HepG2 (cell line): ENCODE measurements around the gene GRHL3. TPM values are rescaled to one million over a fixed set of nuclear protein-coding genes. Genes with fewer than 3 reads are reported as not detected.

Experiments used
- ATAC-seq: fragments of 200-7000 bp; cut with Tn5 transposase; 3 replicates; pipeline ENCODE4 v1.9.1; 2020; ENCODE audit warnings: mild to moderate bottlenecking, moderate library complexity
- BruUV-seq: library from RNA; stranded (reverse); fragments of 400-500 nt; replicated peaks from 2 replicates; lab custom pipeline; 2021; lab: Mats Ljungman, UMichigan
- CTCF ChIA-PET: fragments of 300-600 bp; formaldehyde crosslinking; extraction: SDS; loops from one replicate; lab custom pipeline; 2021; ENCODE audit warnings: low total read pairs, inconsistent platforms, low intra/inter-chr PET ratio; lab: Yijun Ruan, JAX
- POLR2A ChIA-PET: fragments of 350-600 bp; sonication (Branson Sonifier 250); formaldehyde crosslinking; loops from one replicate; lab custom pipeline; 2020; ENCODE audit warnings: antibody characterized with exemption, inconsistent platforms; lab: Yijun Ruan, JAX
- DNase-seq: peaks from one replicate; pipeline ENCODE4 v3.0.0-alpha.2; 2015; ENCODE audit warnings: low spot score
- FAIRE-seq: peaks from 3 replicates; lab custom pipeline; 2011; peaks lifted over from hg19 to GRCh38; lab: Jason Lieb, UNC
- H2AFZ ChIP-seq: one replicate; pipeline ENCODE4 v1.6.1; 2011; ENCODE audit warnings: low read length, inconsistent platforms
- H3K27ac ChIP-seq: fragments of 300-600 bp; 3 replicates; pipeline ENCODE4 v1.8.0; 2011; ENCODE audit warnings: mixed run types, mild to moderate bottlenecking, mixed read lengths, low read length, inconsistent platforms; ENCODE audit not compliant: insufficient read depth; ENCODE audit errors: extremely low read length
- H3K27me3 ChIP-seq, 2 experiments: fragments of 200-600 bp in 1 of 2; 2 replicates in 1 of 2; 3 replicates in 1 of 2; pipeline versions ENCODE4 v1.6.0 to v1.8.0; 2011; ENCODE audit warnings: low read length in 2 of 2, mild to moderate bottlenecking in 2 of 2, moderate library complexity in 2 of 2, inconsistent platforms in 1 of 2; ENCODE audit not compliant: insufficient read depth in 2 of 2, control insufficient read depth in 1 of 2
- H3K36me3 ChIP-seq, 2 experiments: fragments of 200-600 bp in 1 of 2; replicated peaks in 1 of 2; 2 replicates in 1 of 2; 3 replicates in 1 of 2; pipeline versions ENCODE4 v1.5.1 to v1.8.0; 2011; ENCODE audit warnings: low read length in 2 of 2, inconsistent platforms in 1 of 2; ENCODE audit not compliant: insufficient read depth in 2 of 2, control insufficient read depth in 1 of 2
- H3K4me1 ChIP-seq: 2 replicates; pipeline ENCODE4 v1.5.1; 2012; ENCODE audit warnings: low read length, inconsistent platforms; ENCODE audit not compliant: insufficient read depth
- H3K4me2 ChIP-seq: 2 replicates; pipeline ENCODE4 v1.6.0; 2011; ENCODE audit warnings: low read depth, low read length, inconsistent platforms
- H3K4me3 ChIP-seq, 3 experiments: fragments of 200-600 bp in 1 of 3; sonication (generic), shearing (Covaris generic) in 1 of 3; replicated peaks in 1 of 3; 2 replicates each; pipeline ENCODE4 v1.5.1; 2011 to 2016; ENCODE audit warnings: low read length in 3 of 3, inconsistent platforms in 2 of 3, low read depth in 2 of 3, mild to moderate bottlenecking in 2 of 3, control low read depth in 1 of 3, mixed read lengths in 1 of 3; ENCODE audit not compliant: insufficient read depth in 1 of 3
- H3K79me2 ChIP-seq: one replicate; pipeline ENCODE4 v1.6.1; 2011; ENCODE audit warnings: low read length, inconsistent platforms; ENCODE audit not compliant: insufficient read depth
- H3K9ac ChIP-seq: 2 replicates; pipeline ENCODE4 v1.6.0; 2011; ENCODE audit warnings: mild to moderate bottlenecking, low read depth, low read length, inconsistent platforms; ENCODE audit not compliant: insufficient read depth
- H3K9me3 ChIP-seq: 2 replicates; pipeline ENCODE4 v1.5.1; 2012; ENCODE audit warnings: mild to moderate bottlenecking, low read length
- H4K20me1 ChIP-seq: 2 replicates; pipeline ENCODE4 v1.6.0; 2011; ENCODE audit warnings: inconsistent platforms, mild to moderate bottlenecking, low read length, moderate library complexity; ENCODE audit not compliant: insufficient read depth
- HNF1A ChIP-seq, 2 experiments: sonication (generic) in 1 of 2; formaldehyde crosslinking in 1 of 2; IDR thresholded peaks; 2 replicates each; pipeline versions ENCODE4 v1.4.0 to v1.6.1; 2016 to 2020; ENCODE audit warnings: borderline replicate concordance in 1 of 2, low read depth in 1 of 2, mild to moderate bottlenecking in 1 of 2, missing genetic modification reagents in 1 of 2
- HOMEZ ChIP-seq: IDR thresholded peaks from 2 replicates; pipeline ENCODE4 v1.6.1; 2016; ENCODE audit warnings: low read depth
- NBN ChIP-seq: fragments of 450-650 bp; conservative IDR thresholded peaks from 2 replicates; pipeline ENCODE4 v1.6.1; 2017
- TCF7 ChIP-seq: sonication (generic); IDR thresholded peaks from 2 replicates; pipeline ENCODE4 v1.6.1; 2016; ENCODE audit warnings: antibody characterized with exemption, low read depth
- ZBTB20 ChIP-seq: sonication (generic); formaldehyde crosslinking; IDR thresholded peaks from 2 replicates; pipeline ENCODE4 v1.8.1; 2023; ENCODE audit warnings: missing genetic modification reagents, low read depth, mild to moderate bottlenecking, borderline replicate concordance
- ZGPAT ChIP-seq: IDR thresholded peaks from 2 replicates; pipeline ENCODE4 v1.6.1; 2016; ENCODE audit warnings: mild to moderate bottlenecking
- in situ Hi-C: cut with HindIII; loops from 2 replicates; pipeline ENCODE4 v1.10.0; 2017; ENCODE audit warnings: low pct_unique_long_range_greater_than_20kb; ENCODE audit not compliant: extremely low pct_ligation_motif_present
- intact Hi-C: fragments of 100-400 bp; cut with micrococcal nuclease; formaldehyde crosslinking; loops from one replicate; pipeline ENCODE4 v1.10.0; 2022; ENCODE audit not compliant: unreplicated experiment
- polyA plus RNA-seq, 8 experiments: library from polyadenylated mRNA; depleted of rRNA in 3 of 8; stranded (reverse) in 7 of 8; unstranded in 1 of 8; fragments of >200 nt; fragmentation: Illumina TruSeq in 4 of 8; extraction: Trizol in 4 of 8; gene quantifications; 2 replicates each; pipeline versions ENCODE4 v1.2.1 to v1.2.3, GENCODE V29; 2011 to 2016; ENCODE audit warnings: low read depth in 4 of 8, missing spikeins in 1 of 8, mixed read lengths in 1 of 8; ENCODE audit not compliant: insufficient read depth in 1 of 8
- total RNA-seq, 5 experiments: library from RNA; depleted of rRNA; stranded (reverse); fragments of >200 nt; fragmentation: Illumina TruSeq; extraction: Trizol; gene quantifications; 2 replicates each; pipeline ENCODE4 v1.2.3, GENCODE V29; 2016; ENCODE audit warnings: low read depth in 1 of 5

Gene GRHL3
- total and polyA plus RNA-seq, 2 of the 13 experiments (the other 11 are each of a cell fraction or from before 2014, with no cell fraction given): not detected

GRCh38 chr1:24325587-24326449 is 6.7 kb downstream of the GRHL3 start (continued):
- TF ChIP-seq ZGPAT (CRISPR knock-in tag) (no peak), HNF1A (IDR thresholded peaks at IDR 0.05; ENCODE audit: low read depth) (no peak), HNF1A (CRISPR knock-in tag; IDR thresholded peaks at IDR 0.05; ENCODE audit: borderline replicate concordance) (no peak), TCF7 (peak; percentile 59; the same call in 1 of the 2 replicates), ZBTB20 (CRISPR knock-in tag) (no peak)

GRCh38 chr1:24327486-24327885 is 8.3 kb downstream of the GRHL3 start:
- no peak overlapping the region for H3K4me2 ChIP-seq
- no peaks in the 10 kb centered on the region for H3K79me2 ChIP-seq
- H3K4me3 ChIP-seq: no peak overlapping the region
- H3K27ac ChIP-seq: no peak overlapping the region
- TF ChIP-seq NBN (no peak), HOMEZ (no peak)
- H3K36me3 ChIP-seq: no peaks in the 10 kb centered on the region
- FAIRE-seq (no peak), ATAC-seq (no peak), DNase-seq (no peak)
- in situ Hi-C loops: no loop called here
- no peak overlapping the region for H3K9ac ChIP-seq
- CTCF ChIA-PET: no interaction called here
- intact Hi-C loops: no loop called here
- no peaks in the 10 kb centered on the region for H3K4me1 ChIP-seq
- H4K20me1 ChIP-seq: no peaks in the 10 kb centered on the region
- H3K9me3 ChIP-seq: no peaks in the 10 kb centered on the region
- peaks cover 2 to 23% of the 10 kb centered on the region in 2 experiments; a peak in 4 of 5 replicates for H3K27me3 ChIP-seq
- POLR2A ChIA-PET: no interaction called here
- no peak overlapping the region for H2AFZ ChIP-seq
- BruUV-seq: no TSS peak
